Stimulated activated naive CD8-positive, alpha-beta T cell treated with anti-CD3 and anti-CD28 coated beads, Interleukin-15, Interleukin-2, amounts not matched to agents 100 U/mL and 50 U/mL, for 24 hours (primary cell): ENCODE data around the gene LRRC19.

Experiments used
- ATAC-seq: fragments of 150-1000 bp; cut with Tn5 transposase; one replicate; pipeline ENCODE4 v1.10.0; 2021
- DNase-seq: peaks from one replicate; pipeline ENCODE4 v3.0.0; 2021

Gene LRRC19, protein sequence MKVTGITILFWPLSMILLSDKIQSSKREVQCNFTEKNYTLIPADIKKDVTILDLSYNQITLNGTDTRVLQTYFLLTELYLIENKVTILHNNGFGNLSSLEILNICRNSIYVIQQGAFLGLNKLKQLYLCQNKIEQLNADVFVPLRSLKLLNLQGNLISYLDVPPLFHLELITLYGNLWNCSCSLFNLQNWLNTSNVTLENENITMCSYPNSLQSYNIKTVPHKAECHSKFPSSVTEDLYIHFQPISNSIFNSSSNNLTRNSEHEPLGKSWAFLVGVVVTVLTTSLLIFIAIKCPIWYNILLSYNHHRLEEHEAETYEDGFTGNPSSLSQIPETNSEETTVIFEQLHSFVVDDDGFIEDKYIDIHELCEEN

DNA sequence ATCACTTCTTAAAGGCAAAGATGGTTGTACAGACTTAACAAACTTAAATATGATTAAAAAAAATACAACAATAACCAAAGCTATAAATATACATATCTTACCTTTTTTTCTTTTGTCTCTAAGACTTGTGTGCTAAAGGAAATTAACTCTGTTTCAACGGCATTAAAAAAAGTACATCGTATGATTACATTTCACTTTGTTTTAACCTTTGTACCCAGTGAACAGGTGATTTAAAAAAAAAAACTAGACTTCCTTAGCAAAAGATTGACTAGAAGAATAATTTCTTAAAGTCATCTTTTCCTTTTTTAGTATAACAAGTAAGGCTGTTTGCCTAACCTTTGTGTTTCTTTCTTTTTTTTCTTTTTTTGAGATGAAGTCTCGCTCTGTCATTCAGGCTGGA, at the start of gene LRRC19:
Gene LRRC19 (minus strand): TSS at position 182 of the 400 bp plus-strand sequence. CDS start 5,978 bp downstream, outside the sequence.
- no peak for ATAC-seq
- no peak for DNase-seq

DNA sequence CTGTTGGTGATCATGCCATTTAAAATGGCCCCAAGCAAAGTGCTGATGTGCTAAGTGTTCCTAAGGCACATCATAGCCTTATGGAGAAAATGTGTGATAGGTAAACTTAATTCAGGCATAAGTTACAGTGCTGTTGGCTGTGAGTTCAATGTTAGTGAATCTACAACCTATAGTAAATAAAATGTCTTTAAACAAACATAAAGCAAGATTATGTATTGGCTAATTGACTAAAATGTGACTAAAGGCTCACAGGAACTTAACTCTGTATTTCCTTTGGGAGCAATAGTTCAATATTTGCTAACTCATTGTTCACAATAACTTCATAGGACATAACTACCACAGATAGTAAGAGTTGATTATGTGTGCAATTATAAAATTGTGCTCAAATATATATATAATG, 49.4 kb upstream of the LRRC19 start:
- DNase-seq (no peak), ATAC-seq (no peak)

DNA sequence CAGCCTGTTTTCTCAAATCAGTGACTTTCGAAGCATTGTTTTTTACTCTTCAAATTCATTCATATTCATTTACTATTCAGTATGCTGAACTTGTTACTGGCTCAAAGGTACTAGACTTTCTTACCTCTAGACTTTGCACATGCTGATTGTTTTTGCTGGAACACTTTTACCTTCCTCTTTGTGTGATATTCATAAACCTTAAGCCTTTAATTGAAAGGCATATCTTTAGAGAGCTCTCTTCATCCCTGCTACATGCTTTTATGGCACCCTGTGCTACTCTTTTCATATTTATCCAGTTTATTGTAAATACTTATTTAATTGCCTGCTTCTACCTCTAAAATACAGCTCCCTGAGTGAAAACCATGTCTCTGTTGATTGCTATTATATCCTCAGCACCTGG, 48.7 kb upstream of the LRRC19 start:
- DNase-seq (no peak), ATAC-seq (no peak)

DNA sequence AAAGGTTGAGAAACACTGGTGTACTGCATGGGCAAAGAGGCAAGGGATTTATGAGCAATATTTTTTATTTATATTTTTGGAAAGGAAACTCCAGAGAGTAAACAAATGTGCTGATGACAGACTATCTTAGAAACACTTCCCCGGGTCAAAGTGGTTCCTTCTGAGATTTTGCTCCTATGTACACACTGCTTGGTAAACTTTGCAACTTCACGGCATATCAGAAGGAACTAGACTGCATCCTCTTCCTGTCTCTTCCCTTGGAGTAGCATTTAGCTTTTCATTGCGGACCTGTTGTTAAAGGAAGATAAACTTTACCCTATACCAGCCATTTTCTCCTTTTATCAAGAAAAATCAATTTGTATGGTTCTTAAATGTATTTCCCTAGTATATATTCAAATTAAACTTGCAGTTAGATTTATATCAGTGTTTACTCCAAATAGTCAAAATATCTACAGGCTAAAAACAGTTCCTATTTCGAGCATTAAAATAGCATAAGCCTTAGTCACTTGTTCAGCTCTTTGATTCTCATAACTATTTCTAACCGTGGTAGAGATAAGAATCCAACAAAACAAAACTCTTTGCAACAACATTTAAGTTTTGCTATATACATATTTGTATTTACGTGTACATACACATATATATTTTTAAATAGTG, 48.0 kb upstream of the LRRC19 start:
- DNase-seq: no peak

DNA sequence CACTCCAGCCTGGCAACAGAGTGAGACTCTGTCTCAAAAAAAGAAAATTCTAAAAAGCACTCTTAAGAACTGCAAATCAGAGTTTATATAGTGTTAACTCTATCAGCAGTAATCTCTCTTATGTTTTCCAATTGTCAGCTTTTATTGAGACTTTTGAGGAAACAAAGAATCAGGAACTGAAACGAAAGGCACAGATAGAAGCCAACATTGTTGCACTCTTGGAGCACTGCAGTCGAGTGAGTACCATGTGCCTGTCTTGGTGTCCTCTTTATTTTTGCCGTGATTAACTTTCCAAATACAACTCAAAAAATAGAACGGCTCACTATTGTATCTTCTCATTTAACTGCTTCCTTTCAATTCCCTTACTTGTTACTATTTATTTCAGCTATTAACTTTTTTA, 41.7 kb upstream of the LRRC19 start:
- ATAC-seq (no peak), DNase-seq (no peak)

More for the DNA sequence above, 48.0 kb upstream of the LRRC19 start:
- no peak for ATAC-seq

DNA sequence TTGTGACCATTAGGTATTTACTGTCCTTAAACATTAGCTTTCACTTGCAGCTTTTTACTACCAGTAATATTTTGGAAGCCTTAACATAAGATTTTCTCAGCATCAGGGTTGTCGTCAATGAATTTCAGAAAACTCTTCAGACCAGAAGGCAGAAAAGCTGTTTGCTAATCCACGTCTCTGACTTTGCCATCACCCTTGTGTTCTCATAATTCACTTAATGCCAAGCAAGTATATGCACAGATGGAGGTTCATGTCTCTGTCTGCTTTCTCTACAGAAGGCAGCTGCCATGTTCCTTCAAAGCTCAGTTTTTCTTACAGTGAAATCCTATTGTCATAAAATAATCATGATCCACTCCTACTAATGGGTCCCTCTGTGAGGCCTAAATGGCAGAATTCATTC, 37.7 kb upstream of the LRRC19 start:
- DNase-seq (no peak), ATAC-seq (no peak)

DNA sequence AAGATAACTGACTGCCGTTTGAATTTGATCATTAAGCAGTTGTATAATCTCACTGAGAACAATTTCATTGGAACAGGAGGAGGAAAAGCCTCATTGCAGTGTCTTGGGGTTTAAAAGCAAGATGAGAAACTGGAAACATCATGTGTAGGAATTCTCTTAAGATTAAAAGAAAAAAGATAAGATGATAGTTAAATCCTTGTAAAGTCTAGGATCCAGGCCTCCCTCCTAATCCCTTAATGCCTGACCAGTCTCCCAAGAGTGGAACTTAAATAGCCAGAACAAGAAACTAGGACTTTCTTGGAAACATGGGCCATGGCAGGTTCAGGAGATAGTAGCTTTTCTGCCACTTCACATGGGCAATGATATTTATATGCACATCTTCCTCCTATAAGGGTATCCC, 37.0 kb upstream of the LRRC19 start:
- ATAC-seq (no peak), DNase-seq (no peak)

DNA sequence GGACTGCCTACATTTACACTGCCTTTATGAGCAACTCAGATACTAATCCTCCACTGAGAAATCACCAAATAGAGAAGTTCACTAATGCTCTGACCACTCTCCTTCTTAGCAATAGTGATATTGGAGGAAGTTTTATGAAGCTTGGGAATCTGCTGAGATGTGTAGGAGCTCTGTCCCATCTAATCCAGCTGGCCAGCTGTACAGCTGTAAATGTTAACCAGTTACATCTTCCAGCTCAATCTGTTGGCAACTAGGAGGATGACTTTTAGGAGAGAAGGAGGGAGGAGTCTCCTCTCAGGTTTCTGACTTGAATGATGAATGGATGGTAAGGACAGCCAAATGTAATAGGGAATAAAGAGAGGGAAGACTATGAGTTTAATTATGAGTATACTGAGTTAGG, 36.3 kb upstream of the LRRC19 start:
- DNase-seq: no peak
- ATAC-seq: no peak

DNA sequence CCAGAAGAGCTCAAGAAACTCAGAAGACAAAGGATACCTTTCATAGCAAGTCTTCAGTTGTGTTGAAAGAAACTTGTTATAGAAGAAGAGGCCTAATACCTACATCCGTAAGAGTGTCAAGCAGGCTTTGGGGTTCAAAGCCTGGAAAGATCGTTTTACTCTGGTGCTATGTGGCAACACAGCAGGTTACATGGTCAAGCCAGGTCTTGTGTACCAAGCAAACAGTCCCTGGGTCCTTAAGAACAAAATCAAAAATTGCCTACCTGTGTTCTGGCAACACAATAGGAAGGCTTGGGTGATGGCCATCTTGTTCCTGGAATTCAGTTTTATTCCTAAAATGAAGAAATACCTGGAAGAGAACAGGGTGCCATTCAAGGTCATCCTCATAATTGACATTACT, 32.0 kb upstream of the LRRC19 start:
- ATAC-seq: no peak
- DNase-seq: no peak

DNA sequence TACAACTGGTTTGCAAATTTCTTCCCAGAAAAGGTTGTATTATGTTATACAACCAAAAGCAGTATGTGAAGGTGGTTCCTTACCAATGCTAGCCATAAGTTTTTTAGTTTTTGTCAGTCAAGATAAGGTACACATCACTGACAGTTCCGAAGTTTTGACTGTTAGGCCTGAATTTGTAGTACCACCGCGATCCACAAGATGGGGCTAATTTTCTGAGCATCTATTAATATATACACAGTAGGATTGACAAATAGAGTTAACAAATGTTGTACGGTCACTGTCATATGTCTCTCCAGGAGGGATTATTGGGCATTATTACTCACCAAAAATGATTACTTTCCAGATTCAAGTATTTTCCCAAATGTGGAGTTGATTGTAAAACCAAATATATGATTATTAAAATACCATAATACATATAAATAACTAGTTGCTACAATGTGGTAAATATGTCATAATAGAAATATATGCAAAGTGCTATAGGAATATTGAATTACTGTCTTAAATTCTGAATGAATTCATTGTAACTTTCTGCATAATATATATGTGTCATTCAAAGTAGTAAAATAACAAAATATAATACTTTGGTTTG, 28.4 kb upstream of the LRRC19 start:
- no peak for ATAC-seq
- DNase-seq: peak; percentile 65

DNA sequence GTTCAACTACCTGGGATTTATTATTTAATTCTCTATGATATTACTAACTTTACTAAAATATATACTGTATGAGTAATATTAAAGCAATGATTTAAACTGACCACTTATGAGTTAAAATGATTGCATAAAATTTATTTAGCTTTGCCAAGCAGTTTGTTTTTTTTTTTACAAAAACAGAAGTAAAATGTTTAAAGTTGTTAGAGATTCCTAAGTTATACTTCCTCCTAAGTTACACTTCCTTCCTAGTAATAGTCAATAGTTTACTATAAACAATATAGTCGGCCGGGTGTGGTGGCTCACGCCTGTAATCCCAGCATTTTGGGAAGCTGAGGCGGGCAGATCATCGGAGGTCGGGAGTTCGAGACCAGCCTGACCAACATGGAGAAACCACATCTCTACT, 23.7 kb upstream of the LRRC19 start:
- ATAC-seq (no peak), DNase-seq (no peak)

DNA sequence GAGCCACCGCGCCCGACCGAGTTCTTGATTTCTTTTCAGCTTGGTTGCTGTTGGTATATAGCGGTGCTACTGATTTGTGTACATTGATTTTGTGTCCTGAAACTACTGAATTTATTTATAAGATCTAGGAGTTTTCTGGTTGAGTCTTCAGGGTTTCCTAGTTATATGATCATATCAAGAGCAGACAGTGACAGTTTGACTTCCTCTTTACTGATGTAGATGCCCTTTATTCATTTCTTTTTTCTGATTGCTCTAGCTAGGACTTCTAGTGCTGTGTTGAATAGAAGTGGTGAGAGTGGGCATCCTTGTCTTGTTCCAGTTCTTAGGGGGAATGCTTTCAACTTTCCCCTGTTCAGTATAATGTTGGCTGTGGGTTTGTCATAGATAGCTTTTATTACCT, 17.4 kb upstream of the LRRC19 start:
- ATAC-seq (no peak), DNase-seq (no peak)

DNA sequence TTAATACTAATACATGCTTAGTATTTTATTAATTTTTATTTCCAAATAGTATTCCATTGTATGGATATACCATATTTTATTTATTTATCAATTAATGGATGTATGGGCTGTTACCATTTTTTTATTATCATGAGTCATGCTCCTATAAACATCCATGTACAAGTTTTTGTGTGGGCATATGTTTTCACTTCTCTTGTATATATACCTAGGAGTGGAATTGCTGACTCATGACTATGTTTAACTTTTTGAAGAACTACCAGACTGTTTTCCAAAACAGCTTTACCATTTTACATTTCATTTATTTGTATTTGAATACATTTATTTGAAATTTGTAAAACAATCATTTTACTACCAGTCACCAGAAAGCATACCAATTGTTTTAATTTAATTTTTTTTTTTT, 14.1 kb upstream of the LRRC19 start:
- DNase-seq: no peak
- no peak for ATAC-seq

DNA sequence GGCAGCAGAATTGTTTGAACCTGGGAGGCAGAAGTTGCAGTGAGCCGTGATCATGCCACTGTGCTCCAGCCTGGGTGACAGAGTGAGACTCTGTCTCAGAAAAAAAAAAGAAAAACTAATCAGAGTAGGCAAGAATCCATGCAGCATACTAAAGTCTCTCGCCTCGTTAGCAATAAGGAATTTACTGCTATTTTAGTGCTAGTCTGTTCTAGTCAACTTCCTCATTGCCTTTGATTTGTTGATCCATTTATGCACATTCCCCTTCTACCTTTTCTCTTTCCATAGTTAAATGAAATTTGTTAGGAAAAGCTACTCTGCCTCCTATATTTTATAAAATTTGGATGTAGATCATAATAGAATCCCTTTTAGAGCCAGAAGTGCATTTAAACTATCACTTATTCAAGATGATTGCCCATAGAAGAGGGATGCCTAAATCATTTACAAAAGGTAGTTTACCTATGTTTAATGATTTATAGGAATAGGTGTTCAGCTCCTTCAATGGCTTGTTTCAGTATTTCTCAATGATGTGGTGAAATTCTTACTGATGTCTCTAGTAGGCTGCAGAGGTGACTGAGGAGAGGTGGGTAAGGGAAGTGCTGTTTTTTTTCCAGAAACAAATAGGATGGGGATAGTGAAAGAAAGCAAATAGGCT, 1.9 kb downstream of the LRRC19 start:
- no peak for DNase-seq
- no peak for ATAC-seq

DNA sequence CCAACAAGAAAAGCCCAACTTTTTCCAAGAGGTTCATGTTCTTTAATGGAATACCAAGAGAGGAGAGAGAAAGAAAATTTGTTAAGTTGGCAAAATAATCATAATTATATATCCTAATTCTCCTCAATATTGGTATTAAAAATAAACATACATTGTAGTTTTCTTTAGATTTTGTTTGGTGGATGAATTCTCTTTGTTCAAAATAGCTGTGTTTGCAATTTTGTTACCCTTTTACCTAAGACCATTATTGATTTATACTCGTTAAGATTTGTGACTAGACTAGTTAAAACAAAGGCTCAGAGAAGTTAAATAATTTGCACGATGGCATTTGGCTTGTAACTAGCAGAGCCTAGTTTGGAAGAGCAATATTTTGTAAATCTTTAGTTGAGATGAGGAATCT, 9.7 kb downstream of the LRRC19 start:
- DNase-seq (no peak), ATAC-seq (no peak)

DNA sequence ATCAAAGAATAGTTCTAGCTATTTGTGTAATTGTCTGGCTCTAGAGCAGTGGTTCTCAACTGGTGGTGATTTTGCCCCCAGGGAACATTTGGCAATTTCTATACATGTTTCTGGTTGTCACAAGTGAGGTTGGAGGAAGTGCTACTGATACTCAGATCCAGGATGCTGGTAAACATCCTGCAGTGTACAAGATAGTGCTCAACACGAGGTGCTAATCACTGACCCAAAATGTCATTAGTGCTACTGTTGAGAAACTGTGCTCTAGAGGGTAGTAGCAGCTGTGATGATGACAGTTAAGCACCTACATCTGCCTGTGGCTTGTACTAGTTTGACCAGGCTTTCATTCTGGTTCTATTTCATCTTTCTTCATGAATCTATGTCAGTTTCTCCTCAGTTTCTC, 22.1 kb downstream of the LRRC19 start:
- DNase-seq (no peak), ATAC-seq (no peak)

DNA sequence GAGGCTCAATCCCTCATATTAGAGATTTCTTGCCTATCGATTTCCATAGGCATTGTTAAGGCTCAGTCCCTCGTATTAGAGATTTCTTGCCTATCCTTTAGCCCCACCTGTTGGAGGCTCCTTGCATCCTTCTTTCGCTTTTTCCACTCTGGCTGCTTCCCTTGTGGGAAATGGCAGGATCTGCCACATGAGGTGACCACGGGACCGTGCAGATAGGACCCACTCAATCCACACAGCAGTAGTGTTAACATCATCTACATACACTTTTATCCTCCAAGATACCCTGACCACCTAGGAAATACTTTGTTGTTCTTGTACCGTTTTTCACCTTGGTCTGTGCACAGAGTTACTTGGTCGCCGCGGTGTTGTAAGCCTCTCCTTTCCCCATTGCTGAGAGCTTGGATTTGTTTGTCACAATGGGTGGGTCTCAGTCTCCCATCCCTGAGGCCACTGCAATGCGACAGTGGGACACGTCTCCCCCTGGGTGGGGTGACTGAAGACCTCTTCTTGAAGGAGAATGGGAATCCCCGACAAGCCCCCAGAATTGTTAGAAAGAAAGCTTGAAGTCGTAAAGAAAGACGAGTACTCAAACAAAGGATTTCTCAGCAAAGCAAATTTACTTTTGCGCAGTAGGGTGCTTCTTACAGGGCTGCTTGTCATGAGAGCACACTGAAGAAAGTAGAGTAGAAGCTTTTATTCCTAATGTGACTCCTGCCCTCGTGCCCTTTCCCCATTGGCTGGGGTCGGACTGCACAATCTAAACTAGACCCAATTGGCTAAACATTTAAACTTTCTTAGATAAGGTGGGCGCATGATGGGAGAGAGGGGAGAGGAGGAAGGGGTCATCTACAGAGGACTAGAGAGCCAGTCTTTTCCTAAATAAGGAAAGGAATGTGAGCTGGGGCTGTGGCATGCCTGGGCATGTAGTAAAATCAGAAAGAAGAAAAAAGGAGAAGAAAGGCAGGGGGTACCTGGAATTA, 29.5 kb downstream of the LRRC19 start:
- ATAC-seq (no peak), DNase-seq (no peak)

DNA sequence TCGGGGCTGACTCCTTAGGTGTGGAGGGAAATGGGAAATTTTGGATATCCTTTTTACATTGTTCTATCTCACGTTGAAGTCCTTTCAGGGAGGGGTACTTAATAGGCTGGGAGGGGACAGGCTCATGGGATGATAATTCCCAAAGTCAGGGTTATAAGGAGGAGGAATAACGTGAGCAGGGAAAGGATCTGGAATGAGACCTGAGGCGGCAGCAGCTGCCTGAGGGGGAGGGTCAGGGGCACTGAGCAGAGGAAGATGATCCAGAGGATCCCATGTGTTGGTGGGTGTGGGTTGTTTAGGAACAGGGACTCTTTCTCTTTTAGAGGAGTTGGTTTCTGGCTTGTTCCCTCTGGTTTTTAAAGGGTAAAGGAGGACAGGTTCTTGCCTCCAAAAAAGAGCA, 30.5 kb downstream of the LRRC19 start:
- DNase-seq: no peak
- ATAC-seq: no peak

DNA sequence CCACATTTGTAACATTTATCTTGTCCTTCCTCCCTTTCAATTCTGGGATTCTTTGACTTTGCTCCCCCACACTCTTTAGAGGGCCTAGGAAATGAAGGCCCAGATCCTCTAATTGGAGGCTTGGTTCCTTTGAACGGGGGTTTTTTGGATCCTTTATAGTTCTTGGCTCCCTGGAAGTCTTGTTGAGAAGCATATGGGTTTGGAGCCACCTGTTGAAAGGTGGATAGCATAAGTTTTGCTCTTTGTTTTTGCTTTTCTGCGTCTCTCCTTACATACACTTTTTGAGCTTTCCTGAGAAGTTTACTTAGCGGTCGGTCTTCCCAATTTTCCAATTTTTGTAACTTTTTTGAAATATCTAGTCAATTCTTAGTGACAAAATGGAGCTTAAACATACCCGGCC, 31.5 kb downstream of the LRRC19 start:
- ATAC-seq (no peak), DNase-seq (no peak)

DNA sequence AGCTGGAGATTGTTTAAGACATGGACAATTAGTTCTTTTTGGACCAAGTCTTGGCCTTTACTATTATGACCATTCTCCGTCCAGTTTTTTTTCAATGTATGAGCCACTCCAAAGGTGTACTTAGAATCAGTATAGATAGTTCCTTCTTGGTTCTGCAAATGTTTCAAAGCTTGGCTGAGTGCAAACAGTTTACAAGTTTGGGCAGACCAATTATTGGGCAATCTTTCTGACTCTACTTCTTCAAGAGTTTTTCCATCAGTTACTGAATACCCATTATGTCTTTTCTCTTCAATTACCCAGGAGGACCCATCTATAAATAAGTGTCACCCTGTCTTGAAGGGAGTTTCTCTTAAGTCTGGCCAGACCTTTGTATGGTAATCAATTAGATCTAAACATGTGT, 33.8 kb downstream of the LRRC19 start:
- ATAC-seq (no peak), DNase-seq (no peak)

DNA sequence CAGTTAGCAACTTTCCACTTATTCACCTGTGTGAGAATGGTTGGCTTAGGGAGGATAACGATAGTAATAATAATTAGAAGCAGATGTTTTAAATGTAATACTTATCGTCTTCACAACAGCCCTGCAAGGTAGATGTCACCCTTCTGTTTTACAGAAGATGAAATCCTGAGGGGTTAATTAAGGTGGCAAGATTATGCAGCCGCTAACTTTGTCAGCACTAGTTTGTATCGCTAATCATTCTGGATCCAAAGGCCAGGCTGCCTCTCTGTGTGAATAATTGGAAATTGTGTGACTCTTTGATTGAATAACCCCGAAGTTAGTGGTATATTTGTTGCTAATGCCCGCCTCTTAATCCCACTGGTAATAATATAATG, 48.6 kb downstream of the LRRC19 start:
- ATAC-seq: no peak
- DNase-seq: no peak
